GM12892 (cell line): Measurements from ENCODE around the gene ELP5.

Source experiments
- POLR2A ChIP-seq: IDR thresholded peaks from 2 replicates; pipeline ENCODE4 v1.6.1; 2011; ENCODE audit warnings: low read depth, low read length, control low read depth
- POLR2AphosphoS5 ChIP-seq: IDR thresholded peaks from 2 replicates; pipeline ENCODE4 v1.6.1; 2011; ENCODE audit warnings: low read depth, low read length, control low read depth
- TAF1 ChIP-seq: IDR thresholded peaks from 2 replicates; pipeline ENCODE4 v1.6.1; 2011; ENCODE audit warnings: low read depth, mild to moderate bottlenecking, control low read depth, low read length, borderline replicate concordance

DNA sequence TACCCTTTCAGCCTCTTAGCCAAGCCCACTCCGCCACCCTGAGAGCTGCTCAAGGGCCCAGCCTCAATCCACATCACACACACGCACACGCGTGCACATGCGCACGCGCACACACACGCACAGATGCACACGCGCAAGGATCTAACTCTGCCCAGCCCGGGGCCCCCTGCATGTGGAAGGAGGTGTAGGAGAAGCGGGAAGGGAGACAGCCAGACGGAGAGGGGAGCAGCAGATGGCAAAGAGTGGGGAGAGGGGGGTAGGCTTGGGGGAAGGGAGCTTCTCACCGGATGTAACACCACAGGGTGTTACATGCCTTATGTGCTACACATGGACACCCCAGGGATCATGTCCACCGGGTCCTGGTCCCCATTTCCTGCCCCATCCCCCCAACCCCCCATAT lies 47.7 kb upstream of the ELP5 start:
- TF ChIP-seq POLR2A: no peak
- no peak for TF ChIP-seq POLR2AphosphoS5
- no peak for TF ChIP-seq TAF1
